Neural cell (in vitro differentiated cells): ENCODE results near the gene LRRC52. TPM values are rescaled to one million over a fixed set of nuclear protein-coding genes. Genes with fewer than 3 reads are reported as not detected.
"Not testable (repeated sequence)": the region's sequence is repeated elsewhere in the genome, so short reads cannot be mapped to it uniquely, and the experiment has no call there.

ENCODE experiments used
- H2AFZ ChIP-seq: fragments of 200-600, 300-800 bp; sonication (generic), shearing (Covaris generic); 2 replicates; pipeline ENCODE4 v1.6.0; 2014; ENCODE audit warnings: low read depth, mild to moderate bottlenecking, antibody characterized with exemption, low read length, moderate library complexity
- H3F3A ChIP-seq: fragments of 200-600 bp; shearing (Covaris generic); 2 replicates; pipeline ENCODE4 v1.6.1; 2016; ENCODE audit warnings: mild to moderate bottlenecking, moderate library complexity, mixed read lengths, antibody characterized with exemption, low read length; ENCODE audit not compliant: insufficient read depth, poor library complexity, severe bottlenecking
- H3K27ac ChIP-seq: fragments of 200-600, 300-800 bp; sonication (generic), shearing (Covaris generic); 2 replicates; pipeline ENCODE4 v1.5.1; 2014; ENCODE audit warnings: mild to moderate bottlenecking, low read length, moderate library complexity
- H3K27me3 ChIP-seq: fragments of 300-800, 200-600 bp; sonication (generic), shearing (Covaris generic); 2 replicates; pipeline ENCODE4 v1.6.0; 2014; ENCODE audit warnings: mild to moderate bottlenecking, low read depth, low read length, moderate library complexity; ENCODE audit not compliant: insufficient read depth
- H3K36me3 ChIP-seq: fragments of 300-800, 200-600 bp; sonication (generic), shearing (Covaris generic); 2 replicates; pipeline ENCODE4 v1.5.1; 2014; ENCODE audit warnings: mild to moderate bottlenecking, antibody characterized with exemption, low read length, moderate library complexity; ENCODE audit not compliant: insufficient read depth
- H3K4me2 ChIP-seq: fragments of 300-800, 200-600 bp; sonication (generic), shearing (Covaris generic); 2 replicates; pipeline ENCODE4 v1.6.0; 2014; ENCODE audit warnings: mild to moderate bottlenecking, low read length
- H3K4me3 ChIP-seq: fragments of 300-800, 200-600 bp; sonication (generic), shearing (Covaris generic); 2 replicates; pipeline ENCODE4 v1.5.1; 2014; ENCODE audit warnings: mild to moderate bottlenecking, low read length, moderate library complexity
- H3K79me2 ChIP-seq: fragments of 200-600 bp; shearing (Covaris generic); replicated peaks from 2 replicates; pipeline ENCODE4 v1.6.0; 2014; ENCODE audit warnings: mild to moderate bottlenecking, low read length, moderate library complexity; ENCODE audit not compliant: insufficient read depth
- H3K9ac ChIP-seq: fragments of 300-800, 200-600 bp; sonication (generic), shearing (Covaris generic); 2 replicates; pipeline ENCODE4 v1.6.1; 2016; ENCODE audit warnings: mild to moderate bottlenecking, low read length, mixed read lengths
- H3K9me2 ChIP-seq: fragments of 200-600 bp; shearing (Covaris generic); 2 replicates; pipeline ENCODE4 v1.6.1; 2016; ENCODE audit warnings: mild to moderate bottlenecking, low read length, mixed read lengths; ENCODE audit not compliant: insufficient read depth
- H3K9me3 ChIP-seq: fragments of 200-600, 300-800 bp; sonication (generic), shearing (Covaris generic); 2 replicates; pipeline ENCODE4 v1.6.1; 2016; ENCODE audit warnings: mild to moderate bottlenecking, mixed run types, low read length, moderate library complexity, mixed read lengths
- H4K20me1 ChIP-seq: fragments of 200-600 bp; shearing (Covaris generic); 2 replicates; pipeline ENCODE4 v1.6.1; 2016; ENCODE audit warnings: mild to moderate bottlenecking, mixed run types; ENCODE audit not compliant: insufficient read depth
- EP300 ChIP-seq: fragments of 450-650 bp; conservative IDR thresholded peaks from 2 replicates; pipeline ENCODE4 v1.6.1; 2014; ENCODE audit warnings: antibody characterized with exemption, mild to moderate bottlenecking, moderate library complexity; ENCODE audit not compliant: poor library complexity, severe bottlenecking
- EZH2 ChIP-seq: fragments of 200-600, 300-800 bp; shearing (Covaris generic), sonication (generic); IDR thresholded peaks from 2 replicates; pipeline ENCODE4 v1.6.1; 2014; ENCODE audit warnings: antibody characterized with exemption, low read length, borderline replicate concordance, mild to moderate bottlenecking; ENCODE audit not compliant: insufficient read depth, poor library complexity, severe bottlenecking
- MXI1 ChIP-seq: fragments of 450-650 bp; conservative IDR thresholded peaks from 2 replicates; pipeline ENCODE4 v1.6.1; 2014; ENCODE audit warnings: antibody characterized with exemption, mild to moderate bottlenecking; ENCODE audit not compliant: poor library complexity, severe bottlenecking
- POLR2AphosphoS5 ChIP-seq: IDR thresholded peaks from 2 replicates; pipeline ENCODE4 v1.6.1; 2012
- RAD21 ChIP-seq: fragments of 450-650 bp; conservative IDR thresholded peaks from 2 replicates; pipeline ENCODE4 v1.6.1; 2014; ENCODE audit warnings: antibody characterized with exemption, mild to moderate bottlenecking, moderate library complexity
- SMC3 ChIP-seq: fragments of 450-650 bp; conservative IDR thresholded peaks from 2 replicates; pipeline ENCODE4 v1.6.1; 2014; ENCODE audit warnings: antibody characterized with exemption, mild to moderate bottlenecking, moderate library complexity; ENCODE audit not compliant: poor library complexity
- TAF1 ChIP-seq: IDR thresholded peaks from 2 replicates; pipeline ENCODE4 v1.6.1; 2012; ENCODE audit warnings: low read depth
- polyA plus RNA-seq: library from polyadenylated mRNA; depleted of rRNA; stranded (reverse); fragments of >200 nt; gene quantifications from 2 replicates; pipeline ENCODE4 v1.2.3, GENCODE V29; 2014
- TF ChIP-seq, protein P1 (sequence below): fragments of 450-650 bp; IDR thresholded peaks from 2 replicates; pipeline ENCODE4 v1.5.1; 2014; ENCODE audit warnings: antibody characterized with exemption, mild to moderate bottlenecking, moderate library complexity; ENCODE audit not compliant: poor library complexity, severe bottlenecking
- TF ChIP-seq, protein P2 (sequence below): IDR thresholded peaks from 2 replicates; pipeline ENCODE4 v1.6.1; 2012; ENCODE audit warnings: borderline replicate concordance

The LRRC52 gene
- polyA plus RNA-seq, 1 donor from 2014 or later, result not detected

DNA sequence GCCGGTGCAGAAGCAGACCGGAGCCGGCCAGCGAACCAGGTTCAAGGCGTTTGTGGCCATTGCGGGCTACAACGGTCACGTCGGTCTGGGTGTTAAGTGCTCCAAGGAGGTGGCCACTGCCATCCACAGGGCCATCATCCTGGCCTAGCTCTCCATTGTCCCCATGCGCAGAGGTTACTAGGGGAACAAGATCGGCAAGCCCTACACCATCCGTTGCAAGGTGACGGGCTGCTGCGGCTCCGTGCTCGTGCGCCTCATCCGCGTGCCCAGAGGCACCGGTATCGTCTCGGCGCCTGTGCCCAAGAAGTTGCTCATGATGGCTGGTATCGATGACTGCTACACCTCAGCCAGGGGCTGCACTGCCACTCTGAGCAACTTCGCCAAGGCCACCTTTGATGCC is 38.1 kb downstream of the LRRC52 start:
- Histone ChIP-seq H3K79me2 (no peaks in the 10 kb centered on the region), H3K9me2 (no peaks in the 10 kb centered on the region), H3K27ac (no peak overlapping the region), H2AFZ (no peak overlapping the region), H3K9ac (no peak overlapping the region), H3K4me2 (no peak overlapping the region), H3K36me3 (no peaks in the 10 kb centered on the region), H3K9me3 (no peaks in the 10 kb centered on the region), H3F3A (no peaks in the 10 kb centered on the region), H4K20me1 (no peaks in the 10 kb centered on the region), H3K27me3 (no peaks in the 10 kb centered on the region), H3K4me3 (no peak overlapping the region)
- no peak for TF ChIP-seq MXI1
- TF ChIP-seq, protein P1, sequence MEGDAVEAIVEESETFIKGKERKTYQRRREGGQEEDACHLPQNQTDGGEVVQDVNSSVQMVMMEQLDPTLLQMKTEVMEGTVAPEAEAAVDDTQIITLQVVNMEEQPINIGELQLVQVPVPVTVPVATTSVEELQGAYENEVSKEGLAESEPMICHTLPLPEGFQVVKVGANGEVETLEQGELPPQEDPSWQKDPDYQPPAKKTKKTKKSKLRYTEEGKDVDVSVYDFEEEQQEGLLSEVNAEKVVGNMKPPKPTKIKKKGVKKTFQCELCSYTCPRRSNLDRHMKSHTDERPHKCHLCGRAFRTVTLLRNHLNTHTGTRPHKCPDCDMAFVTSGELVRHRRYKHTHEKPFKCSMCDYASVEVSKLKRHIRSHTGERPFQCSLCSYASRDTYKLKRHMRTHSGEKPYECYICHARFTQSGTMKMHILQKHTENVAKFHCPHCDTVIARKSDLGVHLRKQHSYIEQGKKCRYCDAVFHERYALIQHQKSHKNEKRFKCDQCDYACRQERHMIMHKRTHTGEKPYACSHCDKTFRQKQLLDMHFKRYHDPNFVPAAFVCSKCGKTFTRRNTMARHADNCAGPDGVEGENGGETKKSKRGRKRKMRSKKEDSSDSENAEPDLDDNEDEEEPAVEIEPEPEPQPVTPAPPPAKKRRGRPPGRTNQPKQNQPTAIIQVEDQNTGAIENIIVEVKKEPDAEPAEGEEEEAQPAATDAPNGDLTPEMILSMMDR, result no peak
- TF ChIP-seq, protein P2, sequence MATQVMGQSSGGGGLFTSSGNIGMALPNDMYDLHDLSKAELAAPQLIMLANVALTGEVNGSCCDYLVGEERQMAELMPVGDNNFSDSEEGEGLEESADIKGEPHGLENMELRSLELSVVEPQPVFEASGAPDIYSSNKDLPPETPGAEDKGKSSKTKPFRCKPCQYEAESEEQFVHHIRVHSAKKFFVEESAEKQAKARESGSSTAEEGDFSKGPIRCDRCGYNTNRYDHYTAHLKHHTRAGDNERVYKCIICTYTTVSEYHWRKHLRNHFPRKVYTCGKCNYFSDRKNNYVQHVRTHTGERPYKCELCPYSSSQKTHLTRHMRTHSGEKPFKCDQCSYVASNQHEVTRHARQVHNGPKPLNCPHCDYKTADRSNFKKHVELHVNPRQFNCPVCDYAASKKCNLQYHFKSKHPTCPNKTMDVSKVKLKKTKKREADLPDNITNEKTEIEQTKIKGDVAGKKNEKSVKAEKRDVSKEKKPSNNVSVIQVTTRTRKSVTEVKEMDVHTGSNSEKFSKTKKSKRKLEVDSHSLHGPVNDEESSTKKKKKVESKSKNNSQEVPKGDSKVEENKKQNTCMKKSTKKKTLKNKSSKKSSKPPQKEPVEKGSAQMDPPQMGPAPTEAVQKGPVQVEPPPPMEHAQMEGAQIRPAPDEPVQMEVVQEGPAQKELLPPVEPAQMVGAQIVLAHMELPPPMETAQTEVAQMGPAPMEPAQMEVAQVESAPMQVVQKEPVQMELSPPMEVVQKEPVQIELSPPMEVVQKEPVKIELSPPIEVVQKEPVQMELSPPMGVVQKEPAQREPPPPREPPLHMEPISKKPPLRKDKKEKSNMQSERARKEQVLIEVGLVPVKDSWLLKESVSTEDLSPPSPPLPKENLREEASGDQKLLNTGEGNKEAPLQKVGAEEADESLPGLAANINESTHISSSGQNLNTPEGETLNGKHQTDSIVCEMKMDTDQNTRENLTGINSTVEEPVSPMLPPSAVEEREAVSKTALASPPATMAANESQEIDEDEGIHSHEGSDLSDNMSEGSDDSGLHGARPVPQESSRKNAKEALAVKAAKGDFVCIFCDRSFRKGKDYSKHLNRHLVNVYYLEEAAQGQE, result no peak
- no peak for TF ChIP-seq POLR2AphosphoS5
- no peak for TF ChIP-seq EZH2
- TF ChIP-seq EP300, result no peak
- no peak for TF ChIP-seq TAF1
- TF ChIP-seq RAD21, result no peak
- TF ChIP-seq SMC3, result no peak

GRCh38 chr1:165586398-165586797 is 42.6 kb downstream of the LRRC52 start:
- Histone ChIP-seq H3K4me3 (no peak overlapping the region), H3K9me3 (no peaks in the 10 kb centered on the region), H3K36me3 (no peaks in the 10 kb centered on the region), H4K20me1 (no peaks in the 10 kb centered on the region), H3K9me2 (no peaks in the 10 kb centered on the region), H3K27me3 (no peaks in the 10 kb centered on the region), H3K4me2 (no peak overlapping the region), H3K9ac (no peak overlapping the region), H2AFZ (no peak overlapping the region), H3K79me2 (no peaks in the 10 kb centered on the region), H3F3A (no peaks in the 10 kb centered on the region), H3K27ac (no peak overlapping the region)
- TF ChIP-seq, protein P2, result no peak
- no peak for TF ChIP-seq EP300
- TF ChIP-seq, protein P1, result no peak
- no peak for TF ChIP-seq POLR2AphosphoS5
- no peak for TF ChIP-seq SMC3
- no peak for TF ChIP-seq EZH2
- no peak for TF ChIP-seq MXI1
- TF ChIP-seq TAF1, result no peak
- no peak for TF ChIP-seq RAD21

GRCh38 chr1:165591391-165591790 is 47.6 kb downstream of the LRRC52 start:
- not testable (repeated sequence) for H2AFZ ChIP-seq, H3K9me3 ChIP-seq, H3K27me3 ChIP-seq, H3K27ac ChIP-seq, H3K36me3 ChIP-seq, H4K20me1 ChIP-seq, H3K9ac ChIP-seq, H3K9me2 ChIP-seq, H3K79me2 ChIP-seq, H3F3A ChIP-seq, H3K4me3 ChIP-seq, H3K4me2 ChIP-seq
